IMR-90 (cell line): ENCODE results near the gene KCP. TPM values are rescaled to one million over a fixed set of nuclear protein-coding genes. Genes with fewer than 3 reads are reported as not detected.

Experiments
- ATAC-seq: fragments of 200-7000 bp; cut with Tn5 transposase; 2 replicates; pipeline ENCODE4 v1.9.1; 2020; ENCODE audit warnings: low read depth, mild to moderate bottlenecking, moderate library complexity
- BruUV-seq: library from RNA; stranded (reverse); fragments of 400-500 nt; replicated peaks from 2 replicates; lab custom pipeline; 2021; lab: Mats Ljungman, UMichigan
- CTCF ChIA-PET: fragments of 300-600 bp; formaldehyde crosslinking; extraction: SDS; loops from one replicate; lab custom pipeline; 2021; ENCODE audit warnings: antibody characterized with exemption; lab: Yijun Ruan, JAX
- POLR2A ChIA-PET: fragments of 300-600 bp; sonication (Branson Sonifier 250); formaldehyde crosslinking; loops from one replicate; lab custom pipeline; 2022; ENCODE audit warnings: antibody characterized with exemption; ENCODE audit not compliant: unreplicated experiment; lab: Charles Lee
- DNase-seq: peaks from one replicate; pipeline ENCODE4 v3.0.0; 2013
- H2AFZ ChIP-seq: replicated peaks from 2 replicates; pipeline ENCODE3; 2013; ENCODE audit warnings: low read length, mild to moderate bottlenecking; ENCODE audit not compliant: poor library complexity
- H2AK5ac ChIP-seq: 2 replicates; pipeline ENCODE4 v1.6.1; 2013; ENCODE audit warnings: low read depth, low read length, inconsistent platforms
- H2AK9ac ChIP-seq: replicated peaks from 2 replicates; pipeline ENCODE3; 2013; ENCODE audit warnings: mild to moderate bottlenecking, low read depth, low read length, moderate library complexity; ENCODE audit not compliant: poor library complexity
- H2BK120ac ChIP-seq: 2 replicates; pipeline ENCODE4 v1.6.1; 2013; ENCODE audit warnings: low read depth, low read length, inconsistent platforms
- H2BK15ac ChIP-seq: 3 replicates; pipeline ENCODE4 v1.6.1; 2013; ENCODE audit warnings: low read depth, low read length, inconsistent platforms
- H2BK20ac ChIP-seq: 2 replicates; pipeline ENCODE4 v1.6.1; 2013; ENCODE audit warnings: low read depth, mild to moderate bottlenecking, inconsistent platforms, low read length, moderate library complexity
- H2BK5ac ChIP-seq: 2 replicates; pipeline ENCODE4 v1.6.1; 2013; ENCODE audit warnings: mild to moderate bottlenecking, low read depth, low read length, inconsistent platforms; ENCODE audit not compliant: poor library complexity, severe bottlenecking
- H3K14ac ChIP-seq: replicated peaks from 2 replicates; pipeline ENCODE4 v1.6.1; 2013; ENCODE audit warnings: low read depth, low read length, inconsistent platforms
- H3K18ac ChIP-seq: 2 replicates; pipeline ENCODE4 v1.6.1; 2013; ENCODE audit warnings: low read depth, low read length, control low read depth
- H3K23ac ChIP-seq: 2 replicates; pipeline ENCODE4 v1.6.1; 2013; ENCODE audit warnings: low read depth, low read length, inconsistent platforms
- H3K27ac ChIP-seq: 2 replicates; pipeline ENCODE4 v1.5.1; 2013; ENCODE audit warnings: mild to moderate bottlenecking, control low read depth, low read length; ENCODE audit not compliant: insufficient read depth
- H3K27me3 ChIP-seq: 2 replicates; pipeline ENCODE4 v1.6.1; 2013; ENCODE audit warnings: low read length; ENCODE audit not compliant: control insufficient read depth, insufficient read depth
- H3K36me3 ChIP-seq: 2 replicates; pipeline ENCODE4 v1.6.1; 2013; ENCODE audit warnings: low read length, mixed read lengths; ENCODE audit not compliant: control insufficient read depth, insufficient read depth
- H3K4ac ChIP-seq: 2 replicates; pipeline ENCODE4 v1.6.1; 2013; ENCODE audit warnings: low read depth, low read length, inconsistent platforms
- H3K4me1 ChIP-seq: 2 replicates; pipeline ENCODE4 v1.6.1; 2013; ENCODE audit warnings: low read length, mixed read lengths; ENCODE audit not compliant: control insufficient read depth, insufficient read depth
- H3K4me2 ChIP-seq: 2 replicates; pipeline ENCODE4 v1.6.1; 2013; ENCODE audit warnings: low read depth, mild to moderate bottlenecking, control low read depth, low read length, moderate library complexity
- H3K4me3 ChIP-seq: 2 replicates; pipeline ENCODE4 v1.5.1; 2013; ENCODE audit warnings: low read depth, mild to moderate bottlenecking, control low read depth, low read length, moderate library complexity; ENCODE audit not compliant: insufficient read depth
- H3K56ac ChIP-seq: 2 replicates; pipeline ENCODE4 v1.6.1; 2013; ENCODE audit warnings: low read length, inconsistent platforms; ENCODE audit not compliant: insufficient read depth; ENCODE audit errors: extremely low read depth
- H3K79me1 ChIP-seq, 2 experiments: 2 replicates each; pipeline ENCODE4 v1.6.1; 2013; ENCODE audit warnings: low read length in 2 of 2, inconsistent platforms in 1 of 2, low read depth in 1 of 2
- H3K9ac ChIP-seq: 2 replicates; pipeline ENCODE4 v1.6.1; 2013; ENCODE audit warnings: low read depth, low read length, control low read depth
- H3K9me1 ChIP-seq: 2 replicates; pipeline ENCODE4 v1.6.1; 2013; ENCODE audit warnings: low read length, inconsistent platforms; ENCODE audit not compliant: insufficient read depth
- H3K9me3 ChIP-seq: 2 replicates; pipeline ENCODE4 v1.6.1; 2013; ENCODE audit warnings: low read length; ENCODE audit not compliant: control insufficient read depth, insufficient read depth
- H4K20me1 ChIP-seq: 2 replicates; pipeline ENCODE4 v1.6.1; 2013; ENCODE audit warnings: low read length, inconsistent platforms; ENCODE audit not compliant: insufficient read depth
- H4K5ac ChIP-seq: 2 replicates; pipeline ENCODE4 v1.6.1; 2013; ENCODE audit warnings: mild to moderate bottlenecking, low read depth, low read length, control low read depth
- H4K8ac ChIP-seq, 2 experiments: 2 replicates each; pipeline ENCODE4 v1.6.1; 2013; ENCODE audit warnings: low read depth in 2 of 2, low read length in 2 of 2, control low read depth in 1 of 2, inconsistent platforms in 1 of 2
- H4K91ac ChIP-seq: 2 replicates; pipeline ENCODE4 v1.6.1; 2013; ENCODE audit warnings: low read depth, low read length, inconsistent platforms; ENCODE audit not compliant: insufficient read depth
- BHLHE40 ChIP-seq: fragments of 150-350 bp; IDR thresholded peaks from 2 replicates; pipeline ENCODE4 v1.6.1; 2016; ENCODE audit warnings: mild to moderate bottlenecking, low read depth, low read length
- CHD1 ChIP-seq: IDR thresholded peaks from 2 replicates; pipeline ENCODE4 v1.6.1; 2012; ENCODE audit warnings: low read depth, low read length, improper control_type of control experiment
- MAZ ChIP-seq: IDR thresholded peaks from 2 replicates; pipeline ENCODE4 v1.6.1; 2012; ENCODE audit warnings: low read depth, mild to moderate bottlenecking, low read length, improper control_type of control experiment, moderate library complexity, borderline replicate concordance
- POLR2A ChIP-seq: IDR thresholded peaks from 2 replicates; pipeline ENCODE4 v1.6.1; 2012; ENCODE audit warnings: mild to moderate bottlenecking, low read depth, low read length
- RAD21 ChIP-seq: IDR thresholded peaks from 2 replicates; pipeline ENCODE4 v1.6.1; 2012; ENCODE audit warnings: low read length, improper control_type of control experiment
- WGBS, 2 experiments: methylation state at CpG; one replicate each; pipeline versions ENCODE4 v1.1.5 to v1.1.7; 2013; ENCODE audit warnings: missing lambda C conversion rate in 2 of 2; ENCODE audit not compliant: insufficient read length in 1 of 2; ENCODE audit errors: extremely low coverage in 2 of 2; 5-methylcytosine and 5-hydroxymethylcytosine counted together
- dilution Hi-C: fragments of 300-500 bp; cut with HindIII; formaldehyde crosslinking; loops from one replicate; pipeline ENCODE4 v1.14.3; 2018; ENCODE audit warnings: low sequenced_read_pairs; ENCODE audit not compliant: unreplicated experiment
- in situ Hi-C: fragments of 300-500 bp; cut with MboI; formaldehyde crosslinking; loops from 3 replicates; pipeline ENCODE4 v1.14.3; 2019; ENCODE audit warnings: low sequenced_read_pairs, inconsistent platforms, mixed read lengths
- intact Hi-C: fragments of 100-400 bp; cut with micrococcal nuclease; formaldehyde crosslinking; loops from 2 replicates; pipeline ENCODE4 v1.10.0; 2022
- polyA plus RNA-seq, 3 experiments: library from polyadenylated mRNA; depleted of rRNA; stranded (reverse); fragments of >200 nt; gene quantifications; 2 replicates each; pipeline ENCODE4 v1.2.3, GENCODE V29; 2012; ENCODE audit warnings: low replicate concordance in 1 of 3
- total RNA-seq: library from RNA; depleted of rRNA; stranded (reverse); fragments of >200 nt; gene quantifications from 2 replicates; pipeline ENCODE4 v1.2.3, GENCODE V29; 2012

KCP gene
- total and polyA plus RNA-seq, 2 of the 4 experiments (the other 2 are of a cell fraction): 0.03 TPM; not detected in 1

DNA sequence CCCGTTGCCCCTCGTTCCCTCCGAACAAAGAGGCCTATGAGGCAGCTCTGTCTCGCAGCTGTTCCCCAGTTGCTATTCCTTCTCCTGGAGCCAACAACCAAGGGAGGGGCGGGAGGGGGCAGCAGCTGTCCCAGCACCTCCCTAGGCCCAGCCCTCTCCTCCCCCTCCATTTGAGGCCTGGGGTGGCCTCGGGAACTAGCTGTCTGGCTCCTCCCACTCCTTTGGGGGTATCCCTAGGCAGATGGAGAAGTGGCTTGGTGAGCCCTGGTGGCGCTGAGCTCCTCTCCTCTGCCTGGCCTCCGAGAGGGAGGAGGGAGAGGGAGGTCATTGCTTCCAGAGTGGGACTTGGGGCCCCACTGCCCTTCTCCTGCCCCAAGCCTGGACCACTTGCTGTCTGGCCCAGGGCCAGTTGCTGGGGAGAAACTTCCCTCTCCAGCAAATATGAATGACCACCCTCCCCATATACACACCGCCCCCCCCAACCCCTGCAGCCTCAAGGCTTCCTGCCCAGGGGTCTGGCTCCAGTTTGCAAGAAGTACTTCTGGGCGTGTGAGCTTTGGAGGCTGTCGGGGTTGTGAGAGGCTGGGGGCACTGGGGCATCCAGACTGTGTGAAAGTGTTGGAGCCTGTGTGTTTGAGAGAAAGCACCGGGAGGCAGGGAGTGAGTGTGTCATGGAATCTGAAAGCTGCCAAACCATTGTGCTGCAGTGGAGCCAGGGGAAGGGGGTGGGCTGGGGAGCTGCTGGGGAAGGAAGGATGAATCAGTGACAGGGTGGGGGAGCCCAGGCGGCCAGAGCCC, 77.2 kb downstream of the KCP start:
- peak overlapping the region; percentile 95 for H3K27ac ChIP-seq
- H3K4me2 ChIP-seq: peak overlapping the region; percentile 95
- H3K18ac ChIP-seq: peak overlapping the region; percentile 77
- dilution Hi-C loops (no loop called here), in situ Hi-C loops (no loop called here), intact Hi-C loops (loop anchor here (5.0 kb wide), 1 partner anchor 91 kb away; no protein-coding TSS in a partner anchor)
- H3K36me3 ChIP-seq: peaks cover 34% of the 10 kb centered on the region
- H4K20me1 ChIP-seq: peaks cover 87% of the 10 kb centered on the region
- peaks cover 31% of the 10 kb centered on the region for H3K4me1 ChIP-seq
- H3K79me1 ChIP-seq: peaks cover 9 to 65% of the 10 kb centered on the region in 2 experiments
- peak overlapping the region; percentile 90 for H2BK5ac ChIP-seq
- peak overlapping the region; percentile 49 to 62; a peak in 2 of 4 replicates for H4K8ac ChIP-seq
- WGBS, 2 experiments: 0% methylated on average over 3 of the region's 13 CpGs; no CpG with 5 or more reads in 1 of the 2 experiments
- peak overlapping the region; percentile 88 for H2AK9ac ChIP-seq
- no peaks in the 10 kb centered on the region for H3K27me3 ChIP-seq
- peak overlapping the region; percentile 59 for H3K4ac ChIP-seq
- H3K9ac ChIP-seq: peak overlapping the region; percentile 87
- CTCF ChIA-PET: interaction anchor here (0.9 kb wide), 1 partner anchor 225 kb away, joined by 3 read pairs; no protein-coding TSS in a partner anchor
- no peaks in the 10 kb centered on the region for H3K9me3 ChIP-seq
- H3K14ac ChIP-seq: peak overlapping the region; percentile 72; the same call in 1 of the 2 replicates
- peak overlapping the region; percentile 49 for H2AK5ac ChIP-seq
- H4K5ac ChIP-seq: peak overlapping the region; percentile 74
- no peak overlapping the region for H3K56ac ChIP-seq
- peak overlapping the region; percentile 66; the same call in 1 of the 2 replicates for H2BK120ac ChIP-seq
- POLR2A ChIA-PET: interaction anchor here (0.5 to 1.9 kb wide), 5 partner anchors 77 to 355 kb away, joined by 3 to 12 read pairs (median 3); partner anchors contain the start of genes CALU and SMO
- ATAC-seq: peak; percentile 18
- H2AFZ ChIP-seq: peak overlapping the region; percentile 24
- H2BK15ac ChIP-seq: no peak overlapping the region
- H3K23ac ChIP-seq: peak overlapping the region; percentile 55
- peak overlapping the region; percentile 99 for H3K4me3 ChIP-seq
- no peak overlapping the region for H2BK20ac ChIP-seq
- peak; percentile 88 for DNase-seq
- BruUV-seq: no TSS peak
- H3K9me1 ChIP-seq: 0 out of 2 replicates have a peak, but pooled peaks cover 2% of the 10 kb centered on the region
- peak overlapping the region; percentile 76; the same call in 1 of the 2 replicates for H4K91ac ChIP-seq
- TF ChIP-seq MAZ (0 out of 2 replicates have a peak, but pooled peaks have one; percentile 28), BHLHE40 (no peak), RAD21 (0 out of 2 replicates have a peak, but pooled peaks have one; percentile 6), CHD1 (no peak), POLR2A (no peak)
